ENCODE data around the gene PRDX1.
A peak's percentile ranks its signal among the peaks of the same experiment; 100 is the strongest.

The PRDX1 gene

GRCh38 chr1:45521413-45522323 lies at the start of gene PRDX1:
PRDX1 (minus strand) TSS chr1:45521884; CDS start chr1:45519043, 2,841 bp downstream.
- DNase-seq = peak; percentile 98

GRCh38 chr1:45570631-45571030 lies 48.9 kb upstream of the PRDX1 start:
- DNase-seq = no peak

- peak; percentile 62 for DNase-seq
These were observed 48.4 kb upstream of the PRDX1 start for GRCh38 chr1:45569962-45570581.

GRCh38 chr1:45569571-45569961 lies 47.9 kb upstream of the PRDX1 start:
- no peak for DNase-seq

GRCh38 chr1:45568421-45568820 lies 46.7 kb upstream of the PRDX1 start:
- no peak for DNase-seq

- no peak for DNase-seq
These were observed 46.2 kb upstream of the PRDX1 start for GRCh38 chr1:45567911-45568310.

GRCh38 chr1:45566722-45567121 lies 45.0 kb upstream of the PRDX1 start:
- no peak for DNase-seq

- DNase-seq = no peak
These were observed 42.2 kb upstream of the PRDX1 start for GRCh38 chr1:45563843-45564242.

GRCh38 chr1:45557422-45557944 lies 35.8 kb upstream of the PRDX1 start:
- DNase-seq = no peak

GRCh38 chr1:45554198-45554597 lies 32.5 kb upstream of the PRDX1 start:
- no peak for DNase-seq

GRCh38 chr1:45552331-45552730 lies 30.6 kb upstream of the PRDX1 start:
- DNase-seq = no peak

- no peak for DNase-seq
These were observed 30.0 kb upstream of the PRDX1 start for GRCh38 chr1:45551684-45552083.

GRCh38 chr1:45550401-45551351 lies 29.0 kb upstream of the PRDX1 start, which contains the start of gene AKR1A1:
AKR1A1 (plus strand) TSS chr1:45550826; CDS start chr1:45561795, 10,969 bp downstream.
- DNase-seq = peak; percentile 92

GRCh38 chr1:45545553-45546310 lies 24.0 kb upstream of the PRDX1 start:
- DNase-seq = no peak

GRCh38 chr1:45545019-45545493 lies 23.4 kb upstream of the PRDX1 start:
- no peak for DNase-seq

- no peak for DNase-seq
These were observed 22.8 kb upstream of the PRDX1 start for GRCh38 chr1:45544530-45544929.

GRCh38 chr1:45543581-45544417 lies 22.1 kb upstream of the PRDX1 start:
- DNase-seq = peak; percentile 64

- DNase-seq = no peak
These were observed 20.9 kb upstream of the PRDX1 start for GRCh38 chr1:45542591-45542990.

- no peak for DNase-seq
These were observed 19.5 kb upstream of the PRDX1 start for GRCh38 chr1:45541193-45541592.

GRCh38 chr1:45536886-45537285 lies 15.2 kb upstream of the PRDX1 start:
- DNase-seq = no peak
